Measurements from ENCODE around the gene SYCP1.

The SYCP1 gene

DNA sequence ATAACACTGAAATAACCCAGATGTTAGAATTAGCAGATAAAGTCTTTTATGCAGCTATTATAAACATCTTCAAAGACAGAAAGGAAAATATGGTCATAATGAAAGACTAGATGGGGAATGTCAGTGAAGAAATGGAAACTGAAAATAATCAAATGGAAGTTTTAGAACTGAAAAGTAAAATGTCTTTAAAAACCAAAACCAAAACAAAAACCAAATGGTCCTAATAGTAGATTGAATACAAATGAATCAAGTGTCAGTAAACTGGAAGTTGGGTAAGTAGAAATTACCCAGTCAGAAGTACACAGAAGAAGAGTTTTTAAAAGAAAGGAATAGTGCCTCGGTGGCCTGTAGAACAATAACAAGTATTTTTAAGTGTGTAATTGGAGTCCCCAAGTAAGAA lies 72.7 kb downstream of the SYCP1 start:
- H3K27ac ChIP-seq (replicated peaks) = no peak overlapping the region
- DNase-seq (ENCODE audit: low read depth in 1 of 2, low spot score in 1 of 2) = no peak
- no peaks in the 10 kb centered on the region for H3K27me3 ChIP-seq (ENCODE audit: insufficient read depth, poor library complexity, severe bottlenecking)
- H3K4me3 ChIP-seq (replicated peaks; ENCODE audit: insufficient read depth, low read length) = no peak overlapping the region
- TF ChIP-seq, protein P1, sequence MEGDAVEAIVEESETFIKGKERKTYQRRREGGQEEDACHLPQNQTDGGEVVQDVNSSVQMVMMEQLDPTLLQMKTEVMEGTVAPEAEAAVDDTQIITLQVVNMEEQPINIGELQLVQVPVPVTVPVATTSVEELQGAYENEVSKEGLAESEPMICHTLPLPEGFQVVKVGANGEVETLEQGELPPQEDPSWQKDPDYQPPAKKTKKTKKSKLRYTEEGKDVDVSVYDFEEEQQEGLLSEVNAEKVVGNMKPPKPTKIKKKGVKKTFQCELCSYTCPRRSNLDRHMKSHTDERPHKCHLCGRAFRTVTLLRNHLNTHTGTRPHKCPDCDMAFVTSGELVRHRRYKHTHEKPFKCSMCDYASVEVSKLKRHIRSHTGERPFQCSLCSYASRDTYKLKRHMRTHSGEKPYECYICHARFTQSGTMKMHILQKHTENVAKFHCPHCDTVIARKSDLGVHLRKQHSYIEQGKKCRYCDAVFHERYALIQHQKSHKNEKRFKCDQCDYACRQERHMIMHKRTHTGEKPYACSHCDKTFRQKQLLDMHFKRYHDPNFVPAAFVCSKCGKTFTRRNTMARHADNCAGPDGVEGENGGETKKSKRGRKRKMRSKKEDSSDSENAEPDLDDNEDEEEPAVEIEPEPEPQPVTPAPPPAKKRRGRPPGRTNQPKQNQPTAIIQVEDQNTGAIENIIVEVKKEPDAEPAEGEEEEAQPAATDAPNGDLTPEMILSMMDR (IDR thresholded peaks at IDR 0.05; ENCODE audit: insufficient read depth, low read length) = no peak
- no peak for TF ChIP-seq GABPA (IDR thresholded peaks at IDR 0.05; ENCODE audit: low read depth)
- no peak for TF ChIP-seq REST (IDR thresholded peaks at IDR 0.05; ENCODE audit: insufficient replicate concordance, low read depth)
- no peak for TF ChIP-seq SPI1 (IDR thresholded peaks at IDR 0.05; ENCODE audit: borderline replicate concordance, low read depth)

GRCh38 chr1:114956570-114956969 lies 101.9 kb downstream of the SYCP1 start:
- no peak overlapping the region for H3K4me3 ChIP-seq (replicated peaks; ENCODE audit: insufficient read depth, low read length)
- no peak overlapping the region for H3K27ac ChIP-seq (replicated peaks)
- H3K27me3 ChIP-seq (ENCODE audit: insufficient read depth, poor library complexity, severe bottlenecking) = no peaks in the 10 kb centered on the region
- DNase-seq (ENCODE audit: low read depth in 1 of 2, low spot score in 1 of 2) = no peak
- TF ChIP-seq REST (IDR thresholded peaks at IDR 0.05; ENCODE audit: insufficient replicate concordance, low read depth) (no peak), GABPA (IDR thresholded peaks at IDR 0.05; ENCODE audit: low read depth) (no peak), POLR2AphosphoS5 (IDR thresholded peaks at IDR 0.05; ENCODE audit: low read depth) (no peak), SPI1 (IDR thresholded peaks at IDR 0.05; ENCODE audit: borderline replicate concordance, low read depth) (no peak)
- TF ChIP-seq, protein P1 (IDR thresholded peaks at IDR 0.05; ENCODE audit: insufficient read depth, low read length) = no peak

GRCh38 chr1:114959423-114959822 lies 104.8 kb downstream of the SYCP1 start:
- H3K27ac ChIP-seq (replicated peaks) = no peak overlapping the region
- TF ChIP-seq POLR2AphosphoS5 (IDR thresholded peaks at IDR 0.05; ENCODE audit: low read depth) = no peak
- no peak for TF ChIP-seq SPI1 (IDR thresholded peaks at IDR 0.05; ENCODE audit: borderline replicate concordance, low read depth)
- TF ChIP-seq, protein P1 (IDR thresholded peaks at IDR 0.05; ENCODE audit: insufficient read depth, low read length) = no peak
- TF ChIP-seq REST (IDR thresholded peaks at IDR 0.05; ENCODE audit: insufficient replicate concordance, low read depth) = no peak
- TF ChIP-seq GABPA (IDR thresholded peaks at IDR 0.05; ENCODE audit: low read depth) = no peak
- H3K4me3 ChIP-seq (replicated peaks; ENCODE audit: insufficient read depth, low read length) = no peak overlapping the region
- DNase-seq (ENCODE audit: low read depth in 1 of 2, low spot score in 1 of 2) = no peak
- no peaks in the 10 kb centered on the region for H3K27me3 ChIP-seq (ENCODE audit: insufficient read depth, poor library complexity, severe bottlenecking)
